Ovary (tissue), 9 donors: Measurements from ENCODE around the gene FGFR1OP2. TPM values are rescaled to one million over a fixed set of nuclear protein-coding genes. Genes with fewer than 3 reads are reported as not detected.

Experiments used
- DNase-seq, 5 donors: peaks; one replicate each; pipeline ENCODE4 v3.0.0-alpha.2; 2019 to 2020
- H3K27ac ChIP-seq, 2 donors: fragments of 200-600 bp; one replicate each; pipeline versions ENCODE4 v1.5.1 to v1.8.0; 2019 to 2022
- H3K27me3 ChIP-seq: fragments of 200-600 bp; one replicate; pipeline ENCODE4 v1.8.0; 2022
- H3K36me3 ChIP-seq: fragments of 200-600 bp; sonication (generic); one replicate; pipeline ENCODE4 v1.5.1; 2019
- H3K4me1 ChIP-seq: one replicate; pipeline ENCODE4 v1.8.1; 2013; ENCODE audit warnings: mild to moderate bottlenecking, moderate library complexity; ENCODE audit not compliant: insufficient read depth
- H3K4me3 ChIP-seq: fragments of 200-600 bp; sonication (generic); one replicate; pipeline ENCODE4 v1.5.1; 2017
- H3K9me3 ChIP-seq, 2 donors: fragments of 200-600 bp in 1 of 2; sonication (generic) in 1 of 2; one replicate each; pipeline versions ENCODE4 v1.5.1 to v1.8.1; 2013 to 2019; ENCODE audit warnings: mild to moderate bottlenecking in 1 of 2, moderate library complexity in 1 of 2
- CTCF ChIP-seq, 3 donors: fragments of 450-650 bp in 2 of 3; fragments of 200-600 bp in 1 of 3; IDR thresholded peaks; one replicate each; pipeline versions ENCODE4 v1.5.1 to v1.8.0; 2016 to 2022; ENCODE audit warnings: antibody characterized with exemption in 3 of 3, mild to moderate bottlenecking in 1 of 3
- EP300 ChIP-seq: sonication (generic); formaldehyde crosslinking; IDR thresholded peaks from one replicate; pipeline ENCODE4 v1.6.1; 2017; ENCODE audit warnings: antibody characterized with exemption
- POLR2A ChIP-seq: fragments of 450-650 bp; IDR thresholded peaks from one replicate; pipeline ENCODE4 v1.6.1; 2017; ENCODE audit warnings: antibody characterized with exemption, mild to moderate bottlenecking, moderate library complexity
- WGBS, 3 donors: extraction: QIAGEN DNeasy Blood & Tissue Kit in 1 of 3; methylation state at CpG; one replicate each; pipeline versions ENCODE4 v1.1.5 to v1.1.7; 2013 to 2017; 5-methylcytosine and 5-hydroxymethylcytosine counted together
- intact Hi-C, 4 donors: fragments of 100-400 bp; cut with DNase I; formaldehyde crosslinking; loops; one replicate each; pipeline versions ENCODE4 v1.11.0 to v1.15.1; 2022 to 2023
- polyA plus RNA-seq, 2 donors: library from polyadenylated mRNA; stranded (reverse); fragments of 200-250 nt in 1 of 2; fragments of 350-450 nt in 1 of 2; fragmentation: Illumina TruSeq in 1 of 2; extraction: RNeasy Lipid Tissue Mini Kit (QIAGEN cat#74804) in 1 of 2; gene quantifications; one replicate each; pipeline ENCODE4 v1.2.3, GENCODE V29; 2013 to 2014
- total RNA-seq, 7 donors: library from RNA; depleted of rRNA in 2 of 7; stranded (reverse); fragments of >200 nt in 2 of 7; fragmentation: NEBNext Ultra II Directional in 3 of 7; extraction: Animal tissue kit (Norgen Biotek cat#: 25700) in 3 of 7; gene quantifications; one replicate each; pipeline versions ENCODE4 v1.1.0 to v1.2.4, GENCODE V29; 2016 to 2023
- donor health status: DM: no; HTN: no; CAD: no; lungs with moderate emphysema.
- donor health status: DM: no; HTN: no; CAD: no.
- donor health status: Bipolar disorder and iron deficiency.
- donor health status: DM: yes; HTN: yes; CAD: no.
- donor health status: DM: no; HTN: no; CAD: no.
- donor health status: DM: yes; HTN: yes; CAD: no.

Gene FGFR1OP2
- total and polyA plus RNA-seq, 9 donors, result 48.7 to 150 (median 76.4) TPM

GRCh38 chr12:27014085-27014858, 76.0 kb downstream of the FGFR1OP2 start, which contains the start of gene TM7SF3:
TM7SF3 (minus strand) TSS chr12:27014384; CDS start chr12:27014168, 216 bp downstream.
- peak within 1 kb of the TSS; percentile 76 for H3K4me3 ChIP-seq
- DNase-seq, result peak; percentile 93 to 96 (median 95)
- no peaks in the 10 kb centered on the region for H3K27me3 ChIP-seq
- 0 to 1% (median 0%) methylated on average over 67 to 71 of the region's 71 CpGs for WGBS, 3 donors
- no peaks in the 10 kb centered on the region for H3K36me3 ChIP-seq
- no peaks in the 10 kb centered on the region for H3K9me3 ChIP-seq
- intact Hi-C loops, result loop anchor here in 3 of 4 donors (5.0 to 10.0 kb wide), 6 partner anchors 77 to 889 kb away; partner anchors contain the start of genes FGFR1OP2 (in 2 of the 3), INTS13 (in 2 of the 3), BHLHE41 (in 1 of the 3) and STK38L (in 1 of the 3)
- peaks cover 9% of the 10 kb centered on the region for H3K4me1 ChIP-seq
- peak; percentile 44 for TF ChIP-seq POLR2A
- no peak for TF ChIP-seq EP300
- TF ChIP-seq CTCF (IDR thresholded peaks at IDR 0.05), result peak; percentile 94 to 96 (median 96)
- peak within 1 kb of the TSS; percentile 85 to 86 for H3K27ac ChIP-seq

GRCh38 chr12:27014859-27015729, 76.8 kb downstream of the FGFR1OP2 start:
- H3K4me1 ChIP-seq, result peaks cover 9% of the 10 kb centered on the region
- H3K27ac ChIP-seq, result peak overlapping the region; percentile 85 to 86
- no peak for TF ChIP-seq CTCF (IDR thresholded peaks at IDR 0.05)
- TF ChIP-seq EP300, result no peak
- TF ChIP-seq POLR2A, result no peak
- H3K27me3 ChIP-seq, result no peaks in the 10 kb centered on the region
- DNase-seq, result no peak
- intact Hi-C loops, result loop anchor here in 3 of 4 donors (5.0 to 10.0 kb wide), 6 partner anchors 78 to 890 kb away; partner anchors contain the start of genes FGFR1OP2 (in 2 of the 3), INTS13 (in 2 of the 3), BHLHE41 (in 1 of the 3) and STK38L (in 1 of the 3)
- WGBS, 3 donors, result 31 to 45% (median 36%) methylated on average over 12 of the region's 12 CpGs
- H3K4me3 ChIP-seq, result peak overlapping the region; percentile 76
- no peaks in the 10 kb centered on the region for H3K36me3 ChIP-seq
- no peaks in the 10 kb centered on the region for H3K9me3 ChIP-seq

GRCh38 chr12:27015730-27016076, 77.4 kb downstream of the FGFR1OP2 start:
- DNase-seq, result no peak
- H3K36me3 ChIP-seq, result no peaks in the 10 kb centered on the region
- no peak overlapping the region for H3K4me3 ChIP-seq
- no peaks in the 10 kb centered on the region for H3K9me3 ChIP-seq
- H3K27me3 ChIP-seq, result no peaks in the 10 kb centered on the region
- 12 to 17% (median 14%) methylated on average over 2 of the region's 2 CpGs for WGBS, 3 donors
- intact Hi-C loops, result loop anchor here in 3 of 4 donors (10.0 kb wide), 4 partner anchors 81 to 891 kb away; partner anchors contain the start of genes BHLHE41 (in 1 of the 3), FGFR1OP2 (in 1 of the 3), INTS13 (in 1 of the 3) and STK38L (in 1 of the 3)
- TF ChIP-seq POLR2A (no peak), CTCF (IDR thresholded peaks at IDR 0.05) (peak in 1 of 3 donors; percentile 35)
- H3K27ac ChIP-seq, result peak overlapping the region in 1 of 2 donors; percentile 86
- H3K4me1 ChIP-seq, result peaks cover 9% of the 10 kb centered on the region

Other genes starting within 250 kb of the FGFR1OP2 start
- gene ITPR2, start 105.3 kb upstream of the FGFR1OP2 start, total RNA-seq, result 10 to 100 TPM; 23.7 to 51.1 (median 33.9) TPM
- 10 to 100 TPM in 1 of 2 donors, 1 to 10 TPM in 1; 5.9 to 14.2 TPM for gene ITPR2, start 105.3 kb upstream of the FGFR1OP2 start, polyA plus RNA-seq
- gene INTS13, start 489 bp upstream of the FGFR1OP2 start, total RNA-seq, result 10 to 100 TPM; 11.1 to 18.1 (median 16.3) TPM
- gene INTS13, start 489 bp upstream of the FGFR1OP2 start, polyA plus RNA-seq, result 10 to 100 TPM; 10.4 to 17.7 TPM
- 10 to 100 TPM; 35.2 to 63.8 (median 44.2) TPM for gene TM7SF3, start 75.9 kb downstream of the FGFR1OP2 start, total RNA-seq
- gene TM7SF3, start 75.9 kb downstream of the FGFR1OP2 start, polyA plus RNA-seq, result 100 to 1,000 TPM in 1 of 2 donors, 10 to 100 TPM in 1; 41.5 to 117 TPM
- gene MED21, start 84.1 kb downstream of the FGFR1OP2 start, total RNA-seq, result 10 to 100 TPM; 31.1 to 77.5 (median 60.1) TPM
- gene MED21, start 84.1 kb downstream of the FGFR1OP2 start, polyA plus RNA-seq, result 10 to 100 TPM; 36.5 to 52.8 TPM
- not detected for gene C12orf71, start 144.1 kb downstream of the FGFR1OP2 start, total RNA-seq
- not detected for gene C12orf71, start 144.1 kb downstream of the FGFR1OP2 start, polyA plus RNA-seq